ENCODE data around the gene TMC5.
"Not testable (repeated sequence)": the region's sequence is repeated elsewhere in the genome, so short reads cannot be mapped to it uniquely, and the experiment has no call there.

TMC5 gene, protein sequence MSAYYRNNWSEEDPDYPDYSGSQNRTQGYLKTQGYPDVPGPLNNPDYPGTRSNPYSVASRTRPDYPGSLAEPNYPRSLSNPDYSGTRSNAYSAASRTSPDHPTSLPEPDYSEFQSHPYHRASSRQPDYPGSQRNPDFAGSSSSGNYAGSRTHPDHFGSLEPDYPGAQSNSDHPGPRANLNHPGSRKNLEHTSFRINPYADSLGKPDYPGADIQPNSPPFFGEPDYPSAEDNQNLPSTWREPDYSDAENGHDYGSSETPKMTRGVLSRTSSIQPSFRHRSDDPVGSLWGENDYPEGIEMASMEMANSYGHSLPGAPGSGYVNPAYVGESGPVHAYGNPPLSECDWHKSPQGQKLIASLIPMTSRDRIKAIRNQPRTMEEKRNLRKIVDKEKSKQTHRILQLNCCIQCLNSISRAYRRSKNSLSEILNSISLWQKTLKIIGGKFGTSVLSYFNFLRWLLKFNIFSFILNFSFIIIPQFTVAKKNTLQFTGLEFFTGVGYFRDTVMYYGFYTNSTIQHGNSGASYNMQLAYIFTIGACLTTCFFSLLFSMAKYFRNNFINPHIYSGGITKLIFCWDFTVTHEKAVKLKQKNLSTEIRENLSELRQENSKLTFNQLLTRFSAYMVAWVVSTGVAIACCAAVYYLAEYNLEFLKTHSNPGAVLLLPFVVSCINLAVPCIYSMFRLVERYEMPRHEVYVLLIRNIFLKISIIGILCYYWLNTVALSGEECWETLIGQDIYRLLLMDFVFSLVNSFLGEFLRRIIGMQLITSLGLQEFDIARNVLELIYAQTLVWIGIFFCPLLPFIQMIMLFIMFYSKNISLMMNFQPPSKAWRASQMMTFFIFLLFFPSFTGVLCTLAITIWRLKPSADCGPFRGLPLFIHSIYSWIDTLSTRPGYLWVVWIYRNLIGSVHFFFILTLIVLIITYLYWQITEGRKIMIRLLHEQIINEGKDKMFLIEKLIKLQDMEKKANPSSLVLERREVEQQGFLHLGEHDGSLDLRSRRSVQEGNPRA
- long read RNA-seq, donor 1 = 0 reads
- long read RNA-seq, donor 2 = 0 reads
- long read RNA-seq, donor 3 = 0 reads
- long read RNA-seq, donor 4 = 0 reads
- long read RNA-seq, donor 5, partial matches to known transcripts = 34 of 74 reads
- long read RNA-seq, donor 5, other reads (novel, unspliced or antisense) = 40 of 74 reads
- long read RNA-seq, donor 6 = 0 reads
- long read RNA-seq, donor 7 = 0 reads
- long read RNA-seq, donor 8 = 0 reads

GRCh38 chr16:19417640-19418039, at the start of gene TMC5:
Gene TMC5, plus strand, starts transcription at chr16:19417883. Its CDS starts 22,156 bp downstream, at chr16:19440039.
- no peak for DNase-seq

DNA sequence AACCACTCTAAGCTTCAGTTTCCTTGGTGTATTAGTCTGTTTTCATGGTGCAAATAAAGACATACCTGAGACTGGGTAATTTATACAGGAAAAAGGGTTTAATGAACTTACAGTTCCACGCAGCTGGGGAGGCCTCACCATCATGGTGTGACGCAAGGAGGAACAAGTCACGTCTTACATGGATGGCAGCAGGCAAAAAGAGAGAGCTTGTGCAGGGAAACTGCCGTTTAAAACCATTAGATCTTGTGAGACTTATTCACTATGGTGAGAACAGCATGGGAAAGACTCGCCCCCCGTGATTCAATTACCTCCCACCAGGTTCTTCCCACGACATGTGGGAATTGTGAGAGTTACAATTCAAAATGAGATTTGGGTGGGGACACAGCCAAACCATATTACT, 45.1 kb upstream of the TMC5 start:
- DNase-seq = not testable (repeated sequence)

DNA sequence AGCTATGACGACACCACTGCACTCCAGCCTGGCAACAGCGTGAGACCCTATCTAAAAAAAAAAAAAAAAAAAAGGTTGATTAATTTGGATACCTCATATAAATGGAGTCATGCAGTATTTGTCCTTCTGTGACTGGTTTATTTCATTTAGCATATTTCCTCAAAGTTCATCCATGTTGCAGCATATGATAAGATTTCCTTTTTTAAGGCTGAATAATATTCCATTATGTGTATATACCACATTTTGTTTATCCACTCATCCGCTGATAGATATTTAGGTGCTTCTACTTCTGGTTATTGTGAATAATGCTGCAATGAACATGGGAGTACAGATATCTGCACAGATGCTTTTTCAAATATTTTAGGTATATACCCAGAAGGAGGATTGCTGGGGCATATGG, 43.3 kb upstream of the TMC5 start:
- DNase-seq = no peak

DNA sequence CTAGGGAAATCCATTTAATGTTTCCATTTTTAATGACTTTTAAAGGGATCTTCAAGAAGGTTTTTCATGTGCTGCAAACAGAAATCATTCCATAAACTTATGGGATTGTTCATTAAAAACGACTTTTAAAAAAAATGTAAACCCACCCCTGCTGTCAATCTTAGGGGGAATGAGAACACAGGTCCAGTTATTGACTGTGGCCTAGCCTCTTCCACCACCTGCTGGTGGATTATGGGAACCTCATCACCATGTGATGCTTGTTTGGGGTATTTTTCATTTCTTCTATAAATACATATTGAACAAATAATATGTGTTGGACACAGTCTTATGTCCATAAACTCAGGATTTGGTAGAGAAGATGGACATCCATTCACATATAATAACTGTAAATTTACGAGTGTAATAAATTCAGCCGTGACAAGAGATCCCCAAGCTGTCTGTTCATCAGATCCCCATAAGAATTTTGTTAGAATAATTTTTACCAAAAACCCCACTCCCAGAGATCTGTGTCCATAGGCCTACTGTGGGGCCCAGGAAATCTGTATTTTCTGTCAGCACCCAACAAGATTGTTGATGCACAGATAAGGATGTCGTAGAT, 42.0 kb upstream of the TMC5 start:
- DNase-seq = peak; percentile 26

GRCh38 chr16:19377864-19378263, 39.8 kb upstream of the TMC5 start:
- no peak for DNase-seq

GRCh38 chr16:19378511-19378910, 39.2 kb upstream of the TMC5 start:
- no peak for DNase-seq

GRCh38 chr16:19379838-19380237, 37.8 kb upstream of the TMC5 start:
- no peak for DNase-seq

GRCh38 chr16:19380328-19380727, 37.4 kb upstream of the TMC5 start:
- no peak for DNase-seq

DNA sequence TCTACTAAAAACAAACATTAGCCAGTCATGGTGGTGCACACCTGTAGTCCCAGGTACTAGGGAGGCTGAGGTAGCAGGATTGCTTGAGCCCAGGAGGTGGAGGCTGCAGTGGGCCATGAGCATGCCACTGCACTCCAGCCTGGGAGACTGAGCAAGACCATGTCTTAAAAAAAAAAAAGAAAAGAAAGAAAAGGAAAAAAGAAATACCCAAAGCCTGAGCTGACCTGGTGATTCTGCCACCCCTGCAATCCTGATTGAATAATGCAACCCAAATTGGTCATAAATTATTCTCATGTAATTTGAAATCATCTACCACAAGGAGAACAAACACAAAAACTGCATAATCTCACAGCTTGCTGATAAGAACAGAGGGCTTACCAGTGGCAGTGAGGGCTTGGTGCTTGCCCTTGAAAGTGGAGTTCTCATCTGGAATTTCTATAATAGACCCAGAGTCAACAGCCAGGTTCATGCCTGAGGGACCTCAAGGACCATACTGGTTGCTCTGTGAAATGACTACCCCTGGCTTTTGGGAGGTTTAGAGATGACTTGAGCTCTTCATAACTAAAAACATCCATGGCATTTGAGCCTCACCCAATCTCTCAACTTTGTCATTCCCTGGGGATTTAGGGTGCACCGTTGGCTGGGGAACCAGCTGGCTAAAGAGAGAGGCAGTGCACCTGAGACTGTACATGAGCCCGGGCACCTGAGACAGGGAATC, 35.4 kb upstream of the TMC5 start:
- DNase-seq = no peak

GRCh38 chr16:19382887-19383816, 34.5 kb upstream of the TMC5 start:
- no peak for DNase-seq

GRCh38 chr16:19384656-19385055, 33.0 kb upstream of the TMC5 start:
- no peak for DNase-seq

DNA sequence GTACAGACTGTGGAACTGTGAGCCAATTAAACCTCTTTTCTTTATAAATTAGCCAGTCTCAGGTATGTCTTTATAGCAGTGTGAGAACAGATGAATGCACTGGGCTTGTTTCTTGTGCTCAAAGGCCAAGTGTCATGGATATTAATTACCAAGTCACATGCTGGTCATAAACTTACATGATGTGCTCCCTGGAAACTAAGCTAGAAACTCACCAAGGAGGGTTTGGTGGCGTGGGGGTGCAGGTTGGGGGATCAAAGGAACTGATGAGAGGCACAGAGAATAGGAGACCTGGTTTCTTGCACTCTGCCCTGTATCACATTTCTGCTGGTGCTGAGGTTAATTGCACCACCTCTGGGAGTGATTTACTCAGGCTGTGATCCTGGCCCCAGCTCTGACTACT, 31.2 kb upstream of the TMC5 start:
- DNase-seq = no peak

DNA sequence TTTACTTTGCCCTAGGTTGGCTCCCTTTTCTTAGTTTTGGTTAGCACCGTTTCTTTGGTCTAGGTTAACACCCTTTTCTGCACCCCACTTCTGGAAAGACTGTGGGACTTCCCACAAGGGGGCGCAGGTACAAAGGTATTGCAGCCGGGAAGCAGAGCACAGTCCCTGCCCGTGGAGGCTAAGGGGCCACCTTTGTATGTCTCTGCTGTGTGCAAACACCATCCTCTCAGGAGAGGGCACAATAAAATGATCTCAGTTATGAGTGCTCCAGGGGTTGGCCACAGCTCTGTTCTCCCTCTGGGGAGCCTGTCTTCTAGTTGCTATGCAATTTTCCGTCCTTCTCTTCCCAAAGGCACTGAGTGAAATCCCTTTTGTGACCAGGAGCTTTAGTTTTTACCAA, 28.4 kb upstream of the TMC5 start:
- no peak for DNase-seq

DNA sequence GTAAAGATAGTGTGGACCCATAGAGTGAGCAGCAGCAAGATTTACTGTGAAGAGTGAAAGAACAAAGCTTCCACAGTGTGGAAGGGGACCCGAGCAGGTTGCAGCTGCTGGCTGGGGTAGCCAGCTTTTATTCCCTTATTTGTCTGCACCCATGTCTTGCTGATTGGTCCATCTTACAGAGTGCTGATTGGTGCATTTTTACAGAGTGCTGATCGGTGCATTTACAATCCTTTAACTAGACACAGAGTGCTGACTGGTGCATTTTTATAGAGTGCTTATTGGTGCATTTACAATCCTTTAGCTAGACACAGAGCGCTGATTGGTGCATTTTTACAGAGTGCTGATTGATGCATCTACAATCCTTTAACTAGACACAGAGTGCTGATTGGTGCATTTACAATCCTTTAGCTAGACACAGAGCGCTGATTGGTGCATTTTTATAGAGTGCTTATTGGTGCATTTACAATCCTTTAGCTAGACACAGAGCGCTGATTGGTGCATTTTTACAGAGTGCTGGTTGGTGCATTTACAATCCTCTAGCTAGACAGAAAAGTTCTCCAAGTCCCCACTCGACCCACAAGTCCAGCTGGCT, 26.4 kb upstream of the TMC5 start:
- not testable (repeated sequence) for DNase-seq

DNA sequence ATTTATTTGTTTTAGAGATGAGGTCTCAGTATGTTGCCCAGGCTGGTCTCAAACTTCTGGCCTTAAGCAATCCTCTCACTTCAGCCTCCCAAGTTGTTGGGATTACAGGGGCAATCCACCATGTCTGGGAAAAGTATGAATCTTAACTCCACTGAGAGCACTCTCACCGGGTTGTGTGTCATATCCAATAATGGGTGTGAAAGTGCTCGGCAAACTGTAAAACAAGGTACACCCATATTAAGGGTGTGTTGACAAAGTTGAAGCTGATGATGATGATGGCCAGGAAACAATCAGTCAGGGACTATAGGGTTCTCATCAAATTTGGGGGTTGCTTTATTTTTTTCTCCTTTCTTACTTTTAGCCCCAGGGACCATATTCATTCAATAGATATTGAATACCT, 25.3 kb upstream of the TMC5 start:
- DNase-seq = no peak

DNA sequence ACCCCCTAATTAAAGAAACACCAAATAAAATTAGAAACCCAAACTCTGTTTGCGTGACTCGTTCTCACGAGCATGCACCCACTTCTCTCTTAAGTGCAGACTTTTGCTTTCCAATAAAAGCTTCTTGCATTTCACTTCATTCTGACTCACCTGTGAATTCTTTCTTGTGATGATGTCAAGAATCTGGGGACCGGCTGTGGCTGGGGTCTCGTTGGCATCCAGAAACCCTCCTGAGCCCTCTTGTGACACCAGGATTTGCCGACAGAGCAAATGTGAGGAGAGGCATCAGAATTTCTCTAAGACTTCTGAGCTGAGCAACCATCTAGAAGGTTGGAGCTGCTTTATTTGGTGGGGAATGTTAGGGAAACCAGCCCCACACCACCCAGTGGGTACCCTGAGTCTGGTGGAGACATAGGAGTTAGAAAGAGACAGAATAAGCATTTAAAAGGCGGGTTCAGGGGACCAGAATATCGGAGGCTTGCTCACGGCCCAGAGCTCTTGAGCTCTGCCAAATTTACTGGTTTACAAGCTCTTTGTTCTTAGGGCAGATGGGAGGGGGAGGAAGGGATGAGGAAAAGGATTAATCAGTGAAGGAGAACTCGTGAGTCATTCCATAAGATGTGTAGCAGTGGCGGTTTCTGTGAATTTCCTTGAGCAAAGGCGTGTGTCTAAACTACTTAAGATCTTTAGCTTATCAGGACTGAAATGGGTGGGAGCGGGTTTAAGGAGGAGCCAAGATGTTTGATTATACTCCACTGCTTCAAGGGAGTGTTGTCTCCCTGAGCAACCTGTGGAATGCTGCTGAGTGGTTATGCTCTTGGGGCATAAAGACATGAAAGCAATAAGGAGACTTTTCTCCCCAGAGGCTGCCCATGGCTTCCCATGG, 24.2 kb upstream of the TMC5 start:
- no peak for DNase-seq

GRCh38 chr16:19395646-19396267, 21.9 kb upstream of the TMC5 start:
- DNase-seq = not testable (repeated sequence)

GRCh38 chr16:19396555-19397011, 21.1 kb upstream of the TMC5 start:
- no peak for DNase-seq

Measured in right kidney (tissue), 9 donors.